Left renal cortex interstitium (tissue), 4 donors: ENCODE data around the gene MKNK2. TPM values are rescaled to one million over a fixed set of nuclear protein-coding genes. Genes with fewer than 3 reads are reported as not detected.
"Not testable (repeated sequence)": the region's sequence is repeated elsewhere in the genome, so short reads cannot be mapped to it uniquely, and the experiment has no call there.

ENCODE experiments used
- DNase-seq, 4 donors: peaks; one replicate each; pipeline ENCODE4 v3.0.0-alpha.2; 2013; ENCODE audit warnings: low read depth in 4 of 4, low spot score in 2 of 4, missing footprints in 1 of 4
- polyA plus RNA-seq, 4 donors: library from polyadenylated mRNA; unstranded; fragments of 120-200 nt; gene quantifications; one replicate each; pipeline ENCODE4 v1.2.1, GENCODE V29; 2013; ENCODE audit not compliant: insufficient read length in 4 of 4

The MKNK2 gene
- polyA plus RNA-seq, result 10 to 100 TPM; 54.6 to 86.8 (median 81.6) TPM

DNA sequence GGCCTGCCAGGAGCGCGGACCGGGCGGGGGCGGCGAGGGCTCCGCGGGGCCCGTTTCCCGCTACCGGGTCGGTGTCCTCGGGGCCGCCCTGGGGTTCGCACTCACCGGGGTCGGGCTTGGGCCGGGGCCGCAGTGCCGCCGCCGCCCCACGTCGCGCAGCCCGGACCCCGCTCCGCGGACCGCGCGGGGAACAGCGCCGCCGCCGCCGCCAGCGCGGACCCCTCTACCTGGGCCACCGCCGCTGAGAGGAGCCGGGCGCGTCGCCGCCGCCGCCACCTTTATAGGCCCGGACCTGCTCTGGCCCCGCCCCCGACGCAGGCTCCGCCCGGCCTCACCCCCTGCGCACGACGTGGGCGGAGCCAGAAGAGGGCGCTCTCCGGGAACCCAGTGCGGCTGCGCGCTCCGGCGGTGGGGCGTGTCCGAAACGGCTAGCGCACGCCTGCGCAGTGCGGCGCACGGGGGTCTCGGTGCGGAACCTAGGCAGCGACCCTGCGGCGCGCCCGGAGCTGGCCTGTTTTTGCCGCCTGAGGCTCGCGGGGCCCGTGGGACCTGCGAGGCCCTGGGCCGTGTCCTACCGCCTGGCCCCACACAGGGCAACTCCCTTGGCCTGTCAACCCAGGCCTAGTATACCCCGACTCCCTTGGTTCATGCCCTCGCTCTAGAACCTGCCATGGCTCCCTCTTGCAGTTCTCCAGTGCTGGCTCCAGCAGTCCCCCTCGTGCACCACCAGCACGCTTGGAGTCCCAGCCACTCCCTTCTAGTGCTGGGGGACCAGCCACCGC lies at the start of gene MKNK2:
Gene MKNK2 (minus strand): TSS at position 254 of the 782 bp plus-strand sequence. CDS start 393 bp downstream, outside the sequence.
- DNase-seq, result peak in 3 of 4 donors; percentile 81 to 85 (median 83)

DNA sequence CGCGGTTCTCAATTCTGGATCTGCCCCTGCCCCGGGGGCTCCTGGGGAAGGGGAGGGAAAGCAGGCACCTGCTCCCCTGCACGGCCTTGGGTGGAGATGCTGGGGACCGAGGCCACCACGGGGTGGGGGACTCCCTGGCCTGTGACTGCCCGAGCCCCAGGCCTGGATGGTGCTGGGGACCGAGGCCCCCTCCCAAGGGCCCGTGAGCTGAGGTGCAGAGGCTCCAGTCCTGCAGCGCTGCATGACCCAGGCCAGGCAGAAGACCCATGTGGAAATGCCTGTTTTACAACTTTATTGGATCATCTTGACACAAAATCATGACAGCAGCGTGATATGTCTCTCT lies 49.6 kb upstream of the MKNK2 start:
- DNase-seq, result no peak

DNA sequence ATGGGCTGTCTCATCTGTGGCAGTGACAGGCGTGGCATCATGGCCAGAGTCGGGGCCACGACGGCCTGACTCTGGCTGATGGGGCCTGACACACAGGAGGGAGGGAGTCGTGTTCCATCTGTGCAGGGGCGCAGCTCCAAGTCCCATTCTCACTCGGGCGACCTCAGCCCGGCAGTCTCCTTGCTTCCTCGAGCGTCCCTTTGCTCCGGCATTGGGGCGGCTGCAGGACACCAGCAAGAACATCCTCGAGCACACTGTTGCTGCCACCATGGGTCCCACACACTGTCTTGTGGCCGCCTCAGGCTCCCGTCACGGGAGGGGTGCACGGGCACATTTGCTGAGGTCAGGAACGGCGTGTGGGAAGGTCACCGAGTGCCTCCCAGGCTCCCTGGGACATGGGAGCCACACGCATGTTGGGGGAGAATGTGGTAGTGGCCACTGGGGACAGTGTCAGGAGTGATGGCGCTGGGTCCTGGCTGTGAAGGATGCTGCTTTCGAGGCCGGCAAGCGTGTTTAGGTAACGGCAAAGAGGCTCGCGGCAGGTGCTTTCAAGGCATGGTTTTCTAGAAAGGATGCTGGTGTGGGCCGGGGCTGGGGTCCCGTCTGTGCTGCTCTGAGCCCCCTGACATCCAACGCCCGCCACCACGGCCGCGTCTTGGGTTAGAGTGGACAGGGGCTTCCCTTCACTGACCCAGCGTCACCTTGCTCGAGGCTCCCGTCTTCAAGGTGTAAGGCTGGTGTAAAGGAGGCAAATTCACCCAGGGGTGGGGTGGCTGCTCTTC lies 49.1 kb upstream of the MKNK2 start:
- DNase-seq, result no peak

GRCh38 chr19:2099054-2099501 lies 48.0 kb upstream of the MKNK2 start:
- DNase-seq, result no peak

DNA sequence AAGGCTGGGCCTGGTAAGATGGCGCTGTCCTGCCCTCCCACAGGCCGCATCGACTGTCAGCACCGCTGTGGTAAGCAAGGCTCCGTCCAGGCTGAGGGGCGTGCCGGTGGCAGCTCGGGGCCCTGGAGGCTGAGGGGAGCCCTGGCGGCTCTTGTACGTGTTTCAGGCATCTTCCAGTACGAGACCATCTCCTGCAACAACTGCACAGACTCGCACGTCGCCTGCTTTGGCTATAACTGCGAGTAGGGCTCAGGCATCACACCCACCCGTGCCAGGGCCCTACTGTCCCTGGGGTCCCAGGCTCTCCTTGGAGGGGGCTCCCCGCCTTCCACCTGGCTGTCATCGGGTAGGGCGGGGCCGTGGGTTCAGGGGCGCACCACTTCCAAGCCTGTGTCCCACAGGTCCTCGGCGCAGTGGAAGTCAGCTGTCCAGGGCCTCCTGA lies 46.9 kb upstream of the MKNK2 start:
- DNase-seq, result no peak

DNA sequence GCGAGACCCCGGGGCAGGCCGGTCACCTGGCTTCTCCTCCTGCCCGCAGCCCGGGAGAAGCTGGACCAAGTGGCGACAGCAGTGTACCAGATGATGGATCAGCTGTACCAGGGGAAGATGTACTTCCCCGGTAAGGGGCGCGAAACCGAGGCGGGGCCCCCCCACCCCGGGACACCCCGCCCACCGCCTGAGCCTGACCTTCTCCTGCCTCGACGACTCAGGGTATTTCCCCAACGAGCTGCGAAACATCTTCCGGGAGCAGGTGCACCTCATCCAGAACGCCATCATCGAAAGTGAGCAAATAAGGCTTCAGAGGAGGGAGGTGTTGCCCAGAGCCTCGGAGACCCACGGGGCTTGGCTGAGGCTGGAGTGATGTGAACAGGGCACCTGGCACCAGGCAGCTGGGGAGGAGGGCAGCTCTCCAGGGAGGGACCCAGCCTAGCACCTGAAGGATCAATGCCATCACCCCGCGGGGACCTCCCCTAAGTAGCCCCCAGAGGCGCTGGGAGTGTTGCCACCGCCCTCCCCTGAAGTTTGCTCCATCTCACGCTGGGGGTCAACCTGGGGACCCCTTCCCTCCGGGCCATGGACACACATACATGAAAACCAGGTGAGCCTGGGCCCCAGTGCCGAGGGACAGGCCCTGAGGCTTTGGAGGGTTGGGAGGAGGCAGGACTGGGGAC lies 46.3 kb upstream of the MKNK2 start:
- no peak for DNase-seq

GRCh38 chr19:2096480-2097202 lies 45.6 kb upstream of the MKNK2 start, which contains the start of gene IZUMO4:
Gene IZUMO4, plus strand, starts transcription at chr19:2096915. Its CDS starts 31 bp downstream, at chr19:2096946.
- peak; percentile 91 to 96 (median 94) for DNase-seq

DNA sequence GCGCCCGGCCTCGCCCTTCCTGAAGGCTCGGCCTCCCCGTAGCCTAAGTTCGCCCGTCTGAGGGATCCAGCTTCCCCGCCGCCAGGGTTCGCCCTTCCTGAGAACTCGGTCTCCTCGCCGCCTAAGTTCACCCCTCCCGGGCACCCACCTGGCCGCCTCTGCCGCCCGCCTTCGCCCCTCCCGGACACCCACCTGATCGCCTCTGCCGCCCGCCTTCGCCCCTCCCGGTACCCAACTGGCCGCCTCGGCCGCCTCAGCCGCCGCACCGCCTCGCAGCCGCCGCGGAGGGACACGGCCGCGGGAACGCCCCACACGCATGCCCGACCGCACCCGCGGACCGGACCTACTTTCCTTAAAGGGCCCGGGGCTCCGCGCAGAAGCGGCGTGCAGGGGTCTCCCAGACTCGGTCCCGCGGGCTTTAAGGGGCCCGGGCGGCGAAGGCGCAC lies 45.0 kb upstream of the MKNK2 start, which contains the start of gene MOB3A:
Gene MOB3A (minus strand): TSS at position 293 of the 446 bp plus-strand sequence. CDS start 17,766 bp downstream, outside the sequence.
- DNase-seq, result peak in 2 of 4 donors; percentile 82 to 88

DNA sequence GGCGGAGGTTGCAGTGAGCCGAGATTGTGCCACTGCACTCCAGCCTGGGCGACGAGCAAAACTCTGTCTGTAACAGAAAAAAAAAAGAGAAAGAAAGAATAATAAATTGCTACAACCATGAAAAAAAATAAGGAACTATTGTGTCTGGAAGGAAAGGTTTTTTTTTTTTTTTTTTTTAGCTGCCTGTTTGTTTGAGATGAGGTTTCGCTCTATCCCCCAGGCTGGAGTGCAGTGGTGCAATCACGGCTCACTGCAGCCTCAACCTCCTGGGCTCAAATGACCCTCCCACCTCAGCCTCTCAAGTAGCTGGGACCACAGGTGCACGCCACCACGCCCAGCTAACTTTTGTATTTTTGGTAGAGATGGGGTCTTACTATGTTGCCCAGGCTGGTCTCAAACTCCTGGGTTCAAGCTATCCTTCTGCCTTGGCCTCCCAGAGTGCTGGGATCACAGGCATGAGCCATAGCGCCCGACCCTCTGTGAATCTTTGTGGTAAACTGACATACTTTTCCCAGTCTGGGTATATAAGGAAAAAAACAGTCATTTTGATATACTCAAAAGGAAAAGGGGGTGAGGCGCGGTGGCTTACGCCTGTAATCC lies 41.0 kb upstream of the MKNK2 start:
- DNase-seq, result not testable (repeated sequence)

- no peak for DNase-seq
Observed at GRCh38 chr19:2089727-2090053, 38.6 kb upstream of the MKNK2 start.

- DNase-seq, result no peak
Observed at GRCh38 chr19:2089001-2089711, 38.1 kb upstream of the MKNK2 start.

GRCh38 chr19:2087621-2088100 lies 36.6 kb upstream of the MKNK2 start:
- no peak for DNase-seq

- not testable (repeated sequence) for DNase-seq
Observed at GRCh38 chr19:2086695-2087620, 35.9 kb upstream of the MKNK2 start.

- DNase-seq, result no peak
Observed at GRCh38 chr19:2084993-2085720, 34.1 kb upstream of the MKNK2 start.

DNA sequence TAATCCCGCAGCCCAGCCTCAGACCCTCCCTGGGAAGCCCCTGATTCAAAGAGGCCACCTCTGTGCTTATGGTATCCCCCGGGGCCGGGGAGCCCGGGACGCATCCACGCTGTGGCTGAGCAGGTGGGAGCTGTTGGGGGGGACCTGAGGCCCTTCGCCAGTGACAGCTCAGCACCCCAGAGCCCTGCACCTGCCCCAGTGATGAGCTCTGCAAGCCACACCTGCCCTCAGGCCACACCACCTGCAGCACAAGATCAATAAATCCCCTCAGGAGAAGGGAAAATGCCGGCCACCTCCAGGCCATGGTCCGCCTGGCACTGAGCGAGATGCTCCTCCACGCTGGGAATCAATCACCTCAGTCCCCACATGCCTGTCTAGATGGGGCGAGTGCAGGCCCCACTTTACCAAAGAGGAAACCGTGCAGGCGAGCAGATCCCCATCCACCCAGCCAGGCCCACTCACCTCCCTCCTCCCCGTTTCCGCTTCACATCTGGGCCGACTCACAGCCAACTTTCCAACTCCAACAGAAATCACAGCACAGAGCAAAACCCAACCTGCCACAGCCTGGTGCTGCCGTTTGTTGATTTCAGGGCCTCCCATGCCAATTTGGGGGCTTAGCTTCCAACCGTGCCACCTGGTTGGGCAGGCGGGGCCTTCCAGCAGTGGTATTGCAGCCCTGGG lies 32.3 kb upstream of the MKNK2 start:
- DNase-seq, result no peak
